Hippocampal formation (tissue), 2 donors: ENCODE results near the gene STK4.
A peak's percentile ranks its signal among the peaks of the same experiment; 100 is the strongest.

Source experiments
- DNase-seq, 2 donors: peaks; one replicate each; lab custom pipeline; 2025; lab: John Stamatoyannopoulos, UW

The STK4 gene

GRCh38 chr20:44954211-44954610 is 12.1 kb upstream of the STK4 start:
- no peak for DNase-seq

GRCh38 chr20:44955270-44955669 is 11.0 kb upstream of the STK4 start:
- DNase-seq = no peak

DNA sequence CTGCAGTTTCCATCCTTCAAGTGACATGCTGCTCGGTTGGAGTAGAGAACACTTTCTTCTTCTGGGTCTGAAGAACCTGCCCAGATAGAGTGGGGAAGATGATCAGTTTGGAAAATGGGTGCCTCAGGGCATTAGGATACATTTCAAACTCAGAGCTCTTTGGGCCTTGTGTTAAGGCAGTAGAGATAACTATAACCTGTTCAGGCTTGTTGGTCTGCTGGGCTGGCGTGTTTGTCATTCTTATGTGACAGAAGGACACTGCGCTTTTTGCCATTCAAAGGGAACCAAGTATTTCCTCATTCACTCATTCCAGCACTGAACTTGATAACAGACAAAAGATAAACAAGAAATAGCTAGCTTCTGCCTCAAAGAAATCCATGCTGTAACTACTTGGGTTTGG is 9.9 kb upstream of the STK4 start:
- DNase-seq = no peak

GRCh38 chr20:44958276-44958675 is 8.0 kb upstream of the STK4 start:
- DNase-seq = no peak

DNA sequence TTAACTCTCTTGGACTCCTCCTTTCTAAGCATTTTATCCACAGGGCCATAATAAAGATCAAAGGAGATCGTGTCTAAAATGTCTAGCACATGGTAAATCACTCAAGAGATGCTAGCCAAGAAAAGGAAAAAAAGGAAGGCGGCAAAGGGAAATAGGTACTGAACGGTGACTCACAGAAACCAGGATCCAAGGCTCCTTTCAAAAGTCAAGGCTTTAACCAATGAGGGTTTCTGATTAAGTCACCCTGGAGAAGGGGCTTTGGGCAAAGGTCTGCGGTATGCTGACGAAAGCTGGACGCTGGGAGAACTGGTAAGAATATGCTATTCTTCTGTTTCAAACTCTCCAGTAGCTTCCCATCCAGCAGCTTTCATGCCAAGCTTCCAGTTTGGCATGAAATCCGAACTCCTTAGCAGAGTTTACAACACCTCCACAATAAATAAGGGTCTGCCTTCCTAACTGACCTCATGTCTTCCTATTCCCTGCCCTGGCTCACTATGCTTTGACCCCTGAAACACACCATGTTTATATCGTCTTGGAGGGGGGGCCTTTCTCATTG is 7.2 kb upstream of the STK4 start:
- DNase-seq = no peak

DNA sequence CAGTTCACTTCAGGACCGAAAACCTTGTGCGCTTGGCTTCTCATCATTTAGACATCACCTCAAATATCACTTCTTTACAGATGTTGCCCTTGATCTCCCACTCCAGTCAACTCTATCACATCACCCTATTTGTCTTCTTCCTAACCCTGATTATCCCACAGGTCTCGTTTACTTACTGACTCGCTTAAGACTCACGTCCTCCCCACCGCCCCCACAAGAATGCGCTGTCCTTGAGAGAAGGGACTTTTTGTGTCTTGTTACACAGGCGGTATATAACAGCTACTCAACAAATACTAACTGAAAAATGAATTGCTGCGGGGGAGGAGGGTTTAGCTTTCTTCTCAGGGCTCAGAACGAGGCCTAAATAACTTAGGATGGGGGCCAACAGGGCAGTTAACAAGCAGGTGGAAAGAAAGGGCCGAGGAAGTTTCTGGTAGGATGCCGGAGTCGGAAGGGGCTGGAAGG is 6.6 kb upstream of the STK4 start:
- DNase-seq = no peak

DNA sequence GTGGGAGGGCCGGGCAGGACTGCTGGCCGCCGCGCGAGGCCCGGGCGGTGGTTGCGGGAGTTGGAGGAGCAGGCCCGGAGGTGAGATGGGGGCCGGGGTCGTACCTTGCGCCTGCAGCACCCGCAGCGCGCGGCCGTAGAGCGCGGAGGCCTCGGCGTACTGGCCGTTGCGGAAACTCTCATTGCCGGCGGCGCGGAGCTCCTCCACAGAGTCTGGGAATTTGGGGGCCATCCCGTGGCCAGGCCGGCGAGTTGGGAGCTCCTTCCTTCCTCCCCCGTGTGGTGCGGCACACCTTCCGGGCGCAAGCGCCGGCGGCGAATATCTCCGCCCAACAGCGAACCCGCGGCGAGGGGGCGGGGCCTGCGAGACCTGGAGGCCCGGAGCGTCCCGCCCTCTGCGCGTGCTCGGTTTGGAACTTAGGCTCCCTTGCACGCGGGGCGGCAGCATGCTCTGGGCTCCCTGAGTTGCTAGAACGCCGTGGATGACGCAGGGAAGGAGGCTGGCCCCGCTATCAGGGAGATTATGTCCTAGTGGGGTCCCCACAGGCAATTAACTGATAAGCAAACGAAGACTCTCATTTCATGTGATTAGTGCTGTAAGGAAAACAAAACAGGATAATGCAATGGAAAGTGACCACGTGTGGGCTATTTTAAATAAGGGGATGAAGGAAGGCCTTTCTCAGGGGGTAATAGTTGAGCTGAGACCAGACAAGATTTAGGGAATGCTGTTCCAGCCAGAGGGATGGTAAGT is 6.0 kb upstream of the STK4 start, which contains the start of gene TOMM34:
TSS of gene TOMM34 (minus strand) at position 295 of the 750 bp plus-strand sequence. CDS start at position 231, 64 bp downstream.
- peak; percentile 89 to 91 for DNase-seq

DNA sequence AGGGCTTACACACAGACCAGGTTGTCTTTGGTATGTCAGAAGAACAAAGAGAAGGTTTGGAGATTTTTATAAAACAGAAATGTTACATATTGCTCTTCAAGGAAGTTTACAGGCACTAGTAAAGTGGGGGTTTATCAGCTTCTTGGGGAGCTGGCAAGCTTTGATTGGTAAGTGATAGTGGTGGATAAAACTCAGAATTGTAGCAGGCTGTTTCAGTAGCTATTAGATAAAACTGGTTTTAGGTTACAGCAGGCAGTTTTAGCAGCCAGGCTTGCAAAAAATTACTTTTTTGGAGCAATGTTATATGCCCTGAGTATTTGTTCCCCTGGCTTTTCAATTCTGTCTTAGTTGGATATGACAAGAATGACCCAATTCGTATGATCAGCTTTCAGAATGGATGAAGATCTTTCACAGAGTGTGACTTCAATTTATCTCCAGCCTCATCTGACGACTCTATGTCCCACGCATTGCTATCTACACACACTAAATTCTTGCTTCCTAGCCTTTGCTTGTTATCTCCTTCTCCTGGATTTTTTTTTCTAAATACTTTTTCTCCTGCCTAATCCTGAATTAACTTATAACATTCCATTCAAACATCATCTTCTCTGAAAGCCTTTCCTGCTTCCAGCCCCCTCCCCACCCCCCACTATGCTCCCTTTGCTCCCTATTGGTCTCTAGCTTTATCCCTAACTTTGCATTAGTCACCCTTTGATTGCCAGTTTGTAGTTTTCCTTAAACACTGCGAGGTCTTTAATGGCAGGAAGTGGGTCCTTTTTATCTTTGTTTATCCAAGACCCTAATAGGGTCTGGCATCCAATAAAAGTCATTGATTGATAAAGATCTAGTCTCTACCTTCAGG is 5.1 kb upstream of the STK4 start:
- no peak for DNase-seq

- no peak for DNase-seq
Observed at GRCh38 chr20:44961870-44962267, 4.4 kb upstream of the STK4 start.

GRCh38 chr20:44962483-44962882 is 3.8 kb upstream of the STK4 start:
- no peak for DNase-seq

DNA sequence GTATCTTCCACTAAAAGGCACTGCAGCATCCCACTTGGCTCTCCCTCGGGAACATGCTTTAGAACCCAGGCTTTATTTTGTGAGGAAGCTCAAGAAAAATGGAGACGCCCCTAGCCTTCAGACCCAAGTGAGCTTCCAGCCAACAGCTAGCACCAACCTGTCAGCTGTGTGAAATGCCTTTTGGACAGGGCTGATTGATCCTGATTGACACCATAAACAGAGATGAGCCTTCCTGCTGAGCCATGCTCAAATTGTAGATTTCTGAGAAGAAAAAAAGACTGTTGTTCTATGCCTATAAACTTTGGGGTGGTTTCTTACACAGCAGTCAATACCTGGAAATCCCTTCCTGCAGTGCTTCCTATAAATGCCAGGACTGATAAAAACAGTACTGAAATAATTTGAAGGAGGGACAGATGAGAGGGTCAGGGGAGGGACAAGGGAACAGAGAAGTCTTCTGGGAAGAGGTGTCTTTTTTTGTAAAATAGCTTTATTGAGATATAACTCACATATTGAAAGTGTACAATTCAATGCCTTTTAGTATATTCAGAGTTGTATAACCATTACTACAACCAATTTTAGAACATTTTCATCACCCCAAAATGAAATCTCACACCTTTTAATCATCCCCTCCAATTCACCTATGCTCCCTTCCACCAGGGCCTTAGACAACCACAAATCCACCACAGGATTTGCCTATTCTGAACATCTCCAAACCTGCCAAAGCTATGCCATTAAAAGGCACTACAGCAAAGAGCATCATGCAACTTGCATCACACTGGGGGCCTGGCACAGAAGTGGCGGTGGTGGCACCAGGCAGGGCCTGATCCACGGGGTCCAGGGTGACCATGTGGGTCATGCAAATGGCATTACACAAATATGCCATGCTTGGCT is 2.7 kb upstream of the STK4 start:
- no peak for DNase-seq

DNA sequence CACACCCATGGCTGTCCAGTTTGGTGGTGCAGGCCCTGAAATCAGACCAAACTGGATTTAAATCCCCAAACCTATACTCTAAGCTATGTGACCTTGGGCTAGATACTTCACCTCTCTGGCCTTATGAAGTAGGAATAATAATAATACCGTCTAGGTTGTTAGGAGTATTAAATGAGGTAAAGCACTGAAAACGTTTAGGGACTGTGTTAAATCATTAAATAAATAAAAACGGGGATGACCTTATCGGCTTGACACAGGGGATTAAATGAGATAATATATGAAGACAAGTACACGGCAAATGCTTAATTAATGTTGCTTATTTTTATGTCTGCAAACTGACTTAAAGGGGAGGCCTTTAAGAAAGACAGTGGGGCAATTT is 672 bp upstream of the STK4 start:
- DNase-seq = no peak

DNA sequence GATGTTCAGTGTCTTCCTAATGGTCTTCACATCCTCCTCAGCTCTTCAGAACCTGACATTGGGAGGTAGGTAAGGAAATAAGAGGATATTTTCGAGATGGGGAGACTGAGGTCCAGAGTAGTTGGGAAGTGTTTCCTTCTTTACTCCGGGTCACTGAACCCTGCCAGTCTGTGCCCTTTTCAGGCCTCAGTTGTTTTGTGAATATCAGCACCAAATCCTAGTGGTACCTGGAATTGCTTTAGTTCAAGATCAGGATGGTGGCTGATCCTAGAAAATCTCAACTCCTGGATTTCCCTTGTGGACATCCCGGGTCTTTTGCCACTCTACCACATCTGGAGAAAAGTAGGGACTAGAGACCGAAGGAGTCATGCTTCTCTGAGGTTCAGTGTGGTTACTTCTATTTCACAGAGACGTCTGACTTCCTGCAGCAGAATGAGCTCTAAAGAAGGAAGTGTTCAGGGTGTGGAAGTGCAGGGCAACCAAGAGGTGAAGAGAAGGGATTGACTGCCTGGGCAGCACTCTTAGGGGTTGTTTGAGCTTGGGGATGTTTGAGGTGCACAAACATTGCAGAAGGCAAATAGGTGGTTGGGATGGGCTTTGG is 995 bp downstream of the STK4 start:
- DNase-seq = peak in 1 of 2 donors; percentile 3

GRCh38 chr20:44969300-44969894 is 3.1 kb downstream of the STK4 start:
- DNase-seq = no peak

DNA sequence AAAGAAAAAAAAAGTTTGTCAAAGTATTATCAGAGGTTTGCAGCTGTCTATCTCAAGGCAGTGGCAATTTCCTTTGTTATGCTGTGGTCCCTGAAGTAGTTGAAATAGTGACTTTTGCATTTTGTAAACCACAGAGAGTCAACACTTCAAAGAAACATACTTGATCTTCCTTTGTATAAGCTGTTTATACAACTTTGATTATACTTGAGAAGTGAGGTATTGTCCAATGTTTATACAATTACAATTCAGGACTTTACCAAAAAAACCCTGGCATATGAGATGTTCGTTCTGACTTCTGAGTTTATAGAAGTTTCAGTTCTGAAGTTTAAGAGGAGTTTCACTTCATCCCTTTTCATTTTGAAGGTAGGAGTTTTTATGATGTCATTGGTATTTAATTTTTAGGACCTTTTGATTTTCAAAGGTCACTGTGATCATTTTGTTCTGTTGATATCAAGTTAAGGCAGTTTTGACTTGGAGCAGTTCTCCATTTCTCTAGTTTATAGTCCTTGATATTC is 4.0 kb downstream of the STK4 start:
- DNase-seq = no peak

GRCh38 chr20:44973053-44973452 is 6.7 kb downstream of the STK4 start:
- no peak for DNase-seq

- DNase-seq = no peak
Observed at GRCh38 chr20:44976698-44977097, 10.4 kb downstream of the STK4 start.

DNA sequence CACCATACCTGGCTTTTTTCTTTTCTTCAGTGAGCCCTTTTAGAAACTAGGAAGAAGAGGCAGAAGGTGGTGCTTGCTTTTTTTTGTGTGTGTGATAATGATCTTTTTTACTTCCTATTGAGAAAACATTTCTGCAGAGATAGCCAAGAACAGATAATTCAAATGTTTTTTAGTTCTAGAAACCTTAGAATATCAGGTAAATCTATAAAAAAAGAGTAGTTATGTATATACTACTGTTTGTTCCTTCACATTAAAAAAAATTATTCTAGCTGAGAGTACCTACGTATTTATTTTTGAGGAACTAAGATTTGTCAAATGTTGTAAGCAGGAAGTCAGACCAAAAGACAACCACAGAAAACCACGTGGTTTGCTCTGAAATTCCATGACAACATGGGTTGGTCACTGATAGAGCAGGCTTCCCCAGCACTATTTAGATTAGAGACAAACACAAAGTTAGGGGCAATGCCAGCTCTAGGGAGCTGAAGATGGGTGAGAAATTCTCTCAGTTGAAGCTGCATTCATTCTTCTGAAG is 12.8 kb downstream of the STK4 start:
- no peak for DNase-seq

DNA sequence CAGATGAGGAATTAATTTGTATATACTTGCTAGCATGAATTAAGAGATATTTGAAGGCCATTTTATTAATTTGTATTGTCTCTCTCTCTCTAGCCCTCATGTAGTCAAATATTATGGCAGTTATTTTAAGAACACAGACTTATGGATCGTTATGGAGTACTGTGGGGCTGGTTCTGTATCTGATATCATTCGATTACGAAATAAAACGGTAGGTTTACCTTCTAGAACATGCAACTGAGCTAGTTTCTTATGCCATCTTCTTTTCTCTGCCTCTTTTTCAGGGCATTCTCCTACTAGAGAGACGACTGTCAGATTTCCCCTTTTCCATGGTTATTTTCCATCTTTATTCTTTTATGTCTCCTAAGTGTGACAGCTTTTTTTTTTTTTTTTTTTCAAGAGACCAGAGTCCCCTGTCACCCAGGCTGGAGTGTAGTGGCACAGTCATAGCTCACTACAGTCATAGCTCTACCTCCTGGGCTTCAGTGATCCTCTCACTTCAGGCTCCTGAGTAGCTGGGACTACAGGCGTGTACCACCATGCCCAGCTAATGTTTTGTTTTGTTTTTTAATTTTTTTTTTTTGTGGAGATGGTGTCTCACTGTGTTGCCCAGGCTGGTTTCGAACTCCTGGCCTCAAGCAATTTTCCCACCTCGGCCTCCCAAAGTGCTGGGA is 15.6 kb downstream of the STK4 start:
- no peak for DNase-seq
